SK-N-SH (cell line): ENCODE measurements around the gene MRTFB.

Experiments
- GABPA ChIP-seq: IDR thresholded peaks from 2 replicates; pipeline ENCODE4 v1.4.0; 2012; ENCODE audit warnings: low read depth, mild to moderate bottlenecking
- TAF1 ChIP-seq: IDR thresholded peaks from 2 replicates; pipeline ENCODE4 v1.6.1; 2012; ENCODE audit warnings: low read depth, mild to moderate bottlenecking, low read length, moderate library complexity, borderline replicate concordance

GRCh38 chr16:14177704-14178103 is 106.6 kb downstream of the MRTFB start:
- TF ChIP-seq TAF1 (no peak), GABPA (no peak)
